ENCODE results near the gene ABHD18. TPM values are rescaled to one million over a fixed set of nuclear protein-coding genes. Genes with fewer than 3 reads are reported as not detected.
"Not testable (repeated sequence)": the region's sequence is repeated elsewhere in the genome, so short reads cannot be mapped to it uniquely, and the experiment has no call there.

Gene ABHD18
- total and polyA plus RNA-seq, 7 donors, result 4.5 to 21.4 (median 8.8) TPM

DNA sequence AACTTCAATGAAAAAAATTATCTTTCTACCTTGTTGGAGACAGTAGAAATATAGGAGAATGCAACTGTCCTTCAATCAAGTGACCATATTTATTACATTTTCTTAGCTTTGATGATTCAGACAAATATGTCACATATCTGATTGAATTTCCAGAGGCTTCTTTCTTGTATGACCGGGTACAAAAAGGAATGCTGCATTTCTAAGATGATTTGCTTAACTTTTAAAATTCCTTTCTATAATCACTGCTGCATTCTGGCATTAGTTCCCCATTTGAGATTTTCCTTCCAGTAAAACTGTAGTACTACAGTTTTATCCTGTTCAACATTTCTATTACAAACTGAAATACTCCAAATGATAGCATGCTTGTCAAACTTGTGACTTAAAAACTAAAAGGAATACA is 5.4 kb upstream of the ABHD18 start:
- TF ChIP-seq, protein P1, sequence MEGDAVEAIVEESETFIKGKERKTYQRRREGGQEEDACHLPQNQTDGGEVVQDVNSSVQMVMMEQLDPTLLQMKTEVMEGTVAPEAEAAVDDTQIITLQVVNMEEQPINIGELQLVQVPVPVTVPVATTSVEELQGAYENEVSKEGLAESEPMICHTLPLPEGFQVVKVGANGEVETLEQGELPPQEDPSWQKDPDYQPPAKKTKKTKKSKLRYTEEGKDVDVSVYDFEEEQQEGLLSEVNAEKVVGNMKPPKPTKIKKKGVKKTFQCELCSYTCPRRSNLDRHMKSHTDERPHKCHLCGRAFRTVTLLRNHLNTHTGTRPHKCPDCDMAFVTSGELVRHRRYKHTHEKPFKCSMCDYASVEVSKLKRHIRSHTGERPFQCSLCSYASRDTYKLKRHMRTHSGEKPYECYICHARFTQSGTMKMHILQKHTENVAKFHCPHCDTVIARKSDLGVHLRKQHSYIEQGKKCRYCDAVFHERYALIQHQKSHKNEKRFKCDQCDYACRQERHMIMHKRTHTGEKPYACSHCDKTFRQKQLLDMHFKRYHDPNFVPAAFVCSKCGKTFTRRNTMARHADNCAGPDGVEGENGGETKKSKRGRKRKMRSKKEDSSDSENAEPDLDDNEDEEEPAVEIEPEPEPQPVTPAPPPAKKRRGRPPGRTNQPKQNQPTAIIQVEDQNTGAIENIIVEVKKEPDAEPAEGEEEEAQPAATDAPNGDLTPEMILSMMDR (IDR thresholded peaks at IDR 0.05), result no peak
- H3K9me3 ChIP-seq, result no peaks in the 10 kb centered on the region
- no peak overlapping the region for H3K4me3 ChIP-seq
- DNase-seq (no peak), ATAC-seq (no peak)
- peaks cover 18% of the 10 kb centered on the region for H3K4me1 ChIP-seq
- H3K27ac ChIP-seq, result no peak overlapping the region
- intact Hi-C loops (cut with DNase I), result loop anchor here (10.0 kb wide), 3 partner anchors 75 to 605 kb away; partner anchors contain the start of genes HSPA4L (in 2 of the 2) and PLK4 (in 1 of the 2)
- H3K36me3 ChIP-seq (ENCODE audit: insufficient read depth in 1 of 2, low read depth in 1 of 2), result peaks cover 0 to 15% of the 10 kb centered on the region in 2 donors
- H3K27me3 ChIP-seq (ENCODE audit: insufficient read depth in 3 of 3, low read length in 2 of 3), result no peaks in the 10 kb centered on the region
- 44 to 68% (median 53%) methylated on average over 1 of the region's 1 CpG for WGBS, 3 donors

DNA sequence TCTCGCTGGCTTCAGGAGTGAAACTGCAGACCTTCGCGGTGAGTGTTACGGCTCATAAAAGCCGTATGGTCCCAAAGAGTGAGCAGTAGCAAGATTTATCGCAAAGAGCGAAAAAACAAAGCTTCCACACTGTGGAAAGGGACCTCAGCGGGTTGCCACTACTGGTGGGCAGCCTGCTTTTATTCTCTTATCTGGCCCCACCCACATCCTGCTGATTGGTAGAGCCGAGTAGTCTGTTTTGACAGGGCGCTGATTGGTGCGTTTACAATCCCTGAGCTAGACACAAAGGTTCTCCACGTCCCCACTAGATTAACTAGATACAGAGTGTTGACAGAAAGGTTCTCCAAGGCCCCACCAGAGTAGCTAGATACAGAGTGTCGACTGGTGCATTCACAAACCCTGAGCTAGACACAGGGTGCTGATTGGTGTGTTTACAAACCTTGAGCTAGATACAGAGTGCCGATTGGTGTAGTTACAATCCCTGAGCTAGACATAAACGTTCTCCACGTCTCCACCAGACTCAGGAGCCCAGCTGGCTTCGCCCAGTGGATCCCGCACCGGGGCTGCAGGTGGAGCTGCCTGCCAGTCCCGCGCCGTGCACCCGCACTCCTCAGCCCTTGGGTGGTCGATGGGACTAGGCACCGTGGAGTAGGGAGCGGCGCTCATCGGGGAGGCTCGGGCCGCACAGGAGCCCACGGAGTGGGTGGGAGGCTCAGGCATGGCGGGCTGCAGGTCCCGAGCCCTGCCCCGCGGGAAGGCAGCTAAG is 1.4 kb upstream of the ABHD18 start:
- Histone ChIP-seq H3K4me3 (peak overlapping the region; percentile 100), H3K27ac (peak overlapping the region; percentile 90), H3K36me3 (ENCODE audit: insufficient read depth in 1 of 2, low read depth in 1 of 2) (peaks cover 0 to 15% of the 10 kb centered on the region in 2 donors), H3K4me1 (peaks cover 28% of the 10 kb centered on the region)
- ATAC-seq; H3K9me3 ChIP-seq; H3K27me3 ChIP-seq (ENCODE audit: insufficient read depth in 3 of 3, low read length in 2 of 3); DNase-seq: not testable (repeated sequence)
- WGBS, 3 donors, result 63 to 78% (median 66%) methylated on average over 21 to 32 of the region's 35 CpGs
- intact Hi-C loops (cut with DNase I), result loop anchor here (2.0 to 10.0 kb wide), 4 partner anchors 79 to 601 kb away; partner anchors contain the start of genes HSPA4L (in 2 of the 2), LARP1B (in 1 of the 2) and PLK4 (in 1 of the 2)

DNA sequence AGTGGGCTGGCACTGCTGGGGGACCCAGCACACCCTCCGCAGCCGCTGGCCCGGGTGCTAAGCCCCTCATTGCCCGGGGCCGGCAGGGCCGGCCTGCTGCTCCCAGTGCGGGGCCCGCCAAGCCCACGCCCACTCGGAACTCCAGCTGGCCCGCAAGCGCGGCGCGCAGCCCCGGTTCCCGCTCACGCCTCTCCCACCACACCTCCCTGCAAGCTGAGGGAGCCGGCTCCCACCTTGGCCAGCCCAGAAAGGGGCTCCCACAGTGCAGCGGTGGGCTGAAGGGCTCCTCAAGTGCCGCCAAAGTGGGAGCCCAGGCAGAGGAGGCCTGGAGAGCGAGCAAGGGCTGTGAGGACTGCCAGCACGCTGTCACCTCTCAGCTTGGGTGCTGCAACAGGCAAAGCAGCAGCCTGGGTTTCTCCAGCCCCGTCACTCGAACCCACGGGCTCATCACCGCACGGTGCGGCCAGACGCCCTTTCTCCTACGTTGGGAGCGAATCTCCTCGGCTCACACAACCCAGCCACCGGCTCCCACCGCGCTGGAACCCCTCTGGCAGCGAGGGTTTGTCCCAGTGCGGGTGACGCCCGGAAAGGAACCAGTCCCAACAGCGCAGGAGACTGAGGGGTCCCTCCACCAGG is 662 bp upstream of the ABHD18 start:
- Histone ChIP-seq H3K36me3 (ENCODE audit: insufficient read depth in 1 of 2, low read depth in 1 of 2) (peaks cover 0 to 15% of the 10 kb centered on the region in 2 donors), H3K27ac (peak overlapping the region; percentile 90), H3K4me1 (peaks cover 35% of the 10 kb centered on the region), H3K4me3 (peak overlapping the region; percentile 100)
- H3K27me3 ChIP-seq (ENCODE audit: insufficient read depth in 3 of 3, low read length in 2 of 3); DNase-seq; H3K9me3 ChIP-seq: not testable (repeated sequence)
- 1 to 2% (median 1%) methylated on average over 31 to 41 of the region's 41 CpGs for WGBS, 3 donors
- peak; percentile 22 to 45 (median 32) for ATAC-seq
- intact Hi-C loops (cut with DNase I), result loop anchor here (2.0 to 10.0 kb wide), 4 partner anchors 80 to 600 kb away; partner anchors contain the start of genes HSPA4L (in 2 of the 2), LARP1B (in 1 of the 2) and PLK4 (in 1 of the 2)

DNA sequence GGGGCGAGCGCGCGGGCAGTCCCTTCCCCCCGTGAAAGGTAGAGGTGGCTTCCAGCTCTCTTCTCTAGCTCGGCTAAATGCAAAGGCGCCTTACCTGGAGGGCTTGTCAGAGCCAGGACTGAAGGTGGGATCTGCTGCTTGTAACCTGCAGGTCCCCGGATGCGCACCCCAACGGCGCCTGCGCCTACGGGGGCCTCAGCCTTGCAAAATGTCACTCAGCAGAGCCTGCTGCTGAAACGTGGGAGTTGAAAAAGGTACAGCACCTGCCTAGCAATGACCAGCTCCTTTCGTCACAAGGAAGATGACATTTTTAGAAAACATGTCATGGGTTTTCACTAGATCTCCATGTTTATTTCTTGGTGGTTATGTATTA is 583 bp downstream of the ABHD18 start:
- TF ChIP-seq, protein P1 (IDR thresholded peaks at IDR 0.05), result no peak
- WGBS, 3 donors, result 0 to 1% (median 1%) methylated on average over 14 to 15 of the region's 15 CpGs
- ATAC-seq (peak; percentile 12 to 27 (median 14)), DNase-seq (peak in 1 of 2 donors; percentile 27)
- Histone ChIP-seq H3K36me3 (ENCODE audit: insufficient read depth in 1 of 2, low read depth in 1 of 2) (peaks cover 0 to 15% of the 10 kb centered on the region in 2 donors), H3K4me1 (peaks cover 35% of the 10 kb centered on the region), H3K27ac (peak overlapping the region; percentile 90), H3K4me3 (peak overlapping the region; percentile 100), H3K9me3 (no peaks in the 10 kb centered on the region), H3K27me3 (ENCODE audit: insufficient read depth in 3 of 3, low read length in 2 of 3) (no peaks in the 10 kb centered on the region)
- intact Hi-C loops (cut with DNase I), result loop anchor here (2.0 to 10.0 kb wide), 4 partner anchors 81 to 599 kb away; partner anchors contain the start of genes HSPA4L (in 2 of the 2), LARP1B (in 1 of the 2) and PLK4 (in 1 of the 2)

DNA sequence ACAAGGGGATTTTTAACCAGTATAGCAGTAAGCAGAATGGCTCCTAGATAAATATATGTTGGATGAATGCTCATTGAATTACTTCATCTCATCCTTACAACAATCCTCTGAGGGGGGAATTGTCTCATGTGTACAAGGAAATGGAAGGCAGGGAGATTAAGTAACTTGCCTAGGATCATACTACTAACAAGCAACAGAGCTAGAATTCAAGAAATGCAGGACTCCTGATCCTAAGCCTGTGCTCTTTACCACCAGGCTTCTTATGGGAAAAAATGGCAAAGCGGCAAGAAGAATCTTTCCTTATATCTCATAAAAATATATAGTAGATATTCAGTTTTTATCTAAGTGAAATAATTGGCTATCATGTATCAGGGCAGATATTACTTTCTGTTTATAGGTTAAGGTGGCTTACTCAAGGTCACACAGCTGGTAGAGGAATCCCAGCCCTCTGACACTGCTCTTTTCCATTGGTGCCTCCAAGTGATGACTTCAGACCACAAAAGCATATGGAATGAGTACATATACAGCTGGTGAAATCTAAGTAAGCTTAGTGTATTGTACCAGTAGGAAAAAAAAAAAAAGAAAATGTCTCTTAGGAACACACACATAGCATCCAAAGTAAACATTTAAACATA is 2.1 kb downstream of the ABHD18 start:
- 93 to 100% (median 99%) methylated on average over 1 of the region's 1 CpG for WGBS, 3 donors
- no peak overlapping the region for H3K4me3 ChIP-seq
- intact Hi-C loops (cut with DNase I), result loop anchor here (10.0 kb wide), 3 partner anchors 82 to 598 kb away; partner anchors contain the start of genes HSPA4L (in 2 of the 2) and PLK4 (in 1 of the 2)
- peaks cover 31% of the 10 kb centered on the region for H3K4me1 ChIP-seq
- TF ChIP-seq, protein P1 (IDR thresholded peaks at IDR 0.05), result no peak
- ATAC-seq (no peak), DNase-seq (no peak)
- H3K36me3 ChIP-seq (ENCODE audit: insufficient read depth in 1 of 2, low read depth in 1 of 2), result peaks cover 0 to 12% of the 10 kb centered on the region in 2 donors
- no peaks in the 10 kb centered on the region for H3K27me3 ChIP-seq (ENCODE audit: insufficient read depth in 3 of 3, low read length in 2 of 3)
- H3K9me3 ChIP-seq, result no peaks in the 10 kb centered on the region
- H3K27ac ChIP-seq, result peak overlapping the region; percentile 6
